Panc1 (cell line): ENCODE data around the gene NXPH4. TPM values are rescaled to one million over a fixed set of nuclear protein-coding genes. Genes with fewer than 3 reads are reported as not detected.
A peak's percentile ranks its signal among the peaks of the same experiment; 100 is the strongest.

ENCODE experiments used
- ATAC-seq: fragments of 200-7000 bp; cut with Tn5 transposase; 2 replicates; pipeline ENCODE4 v1.9.1; 2020; ENCODE audit warnings: mild to moderate bottlenecking, moderate library complexity
- BruUV-seq: library from RNA; stranded (reverse); fragments of 400-500 nt; replicated peaks from 2 replicates; lab custom pipeline; 2021; lab: Mats Ljungman, UMichigan
- CTCF ChIA-PET: fragments of 300-600 bp; sonication (Branson Sonifier 250); formaldehyde crosslinking; loops from one replicate; lab custom pipeline; 2022; ENCODE audit warnings: antibody characterized with exemption; lab: Charles Lee
- POLR2A ChIA-PET: fragments of 300-600 bp; sonication (Branson Sonifier 250); formaldehyde crosslinking; loops from one replicate; lab custom pipeline; 2022; ENCODE audit warnings: antibody characterized with exemption; lab: Charles Lee
- DNase-seq: peaks from one replicate; pipeline ENCODE4 v3.0.0-alpha.2; 2010; ENCODE audit warnings: low read depth, low spot score
- H3K27ac ChIP-seq: 2 replicates; pipeline ENCODE4 v1.5.1; 2011; ENCODE audit warnings: mild to moderate bottlenecking, low read length, inconsistent platforms
- H3K27me3 ChIP-seq: fragments of 200-500 bp; sonication (Bioruptor generic); 2 replicates; pipeline ENCODE4 v1.6.0; 2014; ENCODE audit warnings: low read length, inconsistent platforms; ENCODE audit not compliant: control insufficient read depth, insufficient read depth
- H3K36me3 ChIP-seq: fragments of 200-500 bp; sonication (Bioruptor generic); 2 replicates; pipeline ENCODE4 v1.5.1; 2014; ENCODE audit warnings: inconsistent platforms, mild to moderate bottlenecking, low read length, moderate library complexity; ENCODE audit not compliant: control insufficient read depth, insufficient read depth
- H3K4me1 ChIP-seq: 2 replicates; pipeline ENCODE4 v1.5.1; 2011; ENCODE audit warnings: inconsistent platforms, mild to moderate bottlenecking, low read length, moderate library complexity; ENCODE audit not compliant: control insufficient read depth, insufficient read depth
- H3K4me3 ChIP-seq, 2 experiments: 2 replicates each; pipeline ENCODE4 v1.5.1; 2011 to 2012; ENCODE audit warnings: low read depth in 2 of 2, low read length in 2 of 2, mild to moderate bottlenecking in 2 of 2, inconsistent platforms in 1 of 2, moderate library complexity in 1 of 2
- H3K9me3 ChIP-seq: fragments of 200-500 bp; sonication (Bioruptor generic); 2 replicates; pipeline ENCODE4 v1.5.1; 2014; ENCODE audit warnings: low read depth, mild to moderate bottlenecking, inconsistent platforms, low read length, moderate library complexity; ENCODE audit not compliant: control insufficient read depth, insufficient read depth
- POLR2AphosphoS5 ChIP-seq: IDR thresholded peaks from 2 replicates; pipeline ENCODE4 v1.6.1; 2012; ENCODE audit warnings: mild to moderate bottlenecking, low read depth, low read length, moderate library complexity
- SIN3A ChIP-seq: IDR thresholded peaks from 2 replicates; pipeline ENCODE4 v1.6.1; 2012; ENCODE audit warnings: low read depth, mild to moderate bottlenecking, low read length, moderate library complexity, borderline replicate concordance; ENCODE audit not compliant: insufficient read depth
- TCF7L2 ChIP-seq: IDR thresholded peaks from 2 replicates; pipeline ENCODE4 v1.6.1; 2011; ENCODE audit warnings: mild to moderate bottlenecking, low read depth, low read length, inconsistent platforms
- in situ Hi-C: cut with HindIII; loops from 2 replicates; pipeline ENCODE4 v1.10.0; 2016; ENCODE audit warnings: low sequenced_read_pairs, low pct_unique_long_range_greater_than_20kb
- intact Hi-C: fragments of 100-400 bp; cut with micrococcal nuclease; formaldehyde crosslinking; loops from one replicate; pipeline ENCODE4 v1.10.0; 2022; ENCODE audit not compliant: unreplicated experiment
- total RNA-seq: library from RNA; stranded (reverse); gene quantifications from one replicate; pipeline ENCODE4 v1.2.1, GENCODE V29; 2021; ENCODE audit not compliant: unreplicated experiment
- TF ChIP-seq, protein P1 (sequence below): fragments of 450-650 bp; IDR thresholded peaks from 2 replicates; pipeline ENCODE4 v1.5.1; 2017; ENCODE audit warnings: mild to moderate bottlenecking
- TF ChIP-seq, protein P2 (sequence below), 2 experiments: IDR thresholded peaks; 2 replicates each; pipeline ENCODE4 v1.6.1; 2011 to 2012; ENCODE audit warnings: low read depth in 2 of 2, control low read depth in 1 of 2, low read length in 1 of 2, mild to moderate bottlenecking in 1 of 2, moderate library complexity in 1 of 2; ENCODE audit not compliant: insufficient read depth in 1 of 2

Gene NXPH4
- total RNA-seq, 1 experiment from 2014 or later: 2.1 TPM

DNA sequence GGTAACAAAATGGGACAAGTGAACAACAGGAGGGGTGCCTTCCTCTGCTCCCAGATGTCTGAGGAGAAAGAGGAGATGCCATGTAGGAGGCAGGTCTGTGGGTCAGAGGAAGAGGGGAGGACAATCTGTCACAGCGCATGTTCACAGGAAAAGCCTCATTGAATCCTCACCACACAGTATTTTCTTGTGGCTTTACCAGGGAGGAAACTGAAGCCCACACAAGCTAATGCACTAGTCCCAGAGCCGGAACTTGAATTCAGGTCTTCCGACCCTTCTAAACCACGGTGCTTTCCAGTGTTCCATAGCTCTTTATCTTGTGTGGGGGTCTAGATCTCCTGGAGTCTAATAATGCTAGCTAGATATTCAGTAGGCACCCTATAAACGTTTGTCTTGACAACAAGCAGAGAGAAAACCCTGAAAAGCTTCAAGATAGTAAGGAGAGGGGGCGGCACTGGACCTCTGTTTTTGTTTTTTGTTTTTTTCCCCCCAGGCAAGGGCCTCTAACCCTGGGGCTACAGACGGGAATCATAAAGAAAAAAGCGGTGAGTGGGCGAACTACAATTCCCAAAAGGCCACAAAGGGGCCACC is 12.5 kb downstream of the NXPH4 start:
- Histone ChIP-seq H3K27ac (peak overlapping the region; percentile 96; the same call in 1 of the 2 replicates), H3K9me3 (no peaks in the 10 kb centered on the region), H3K36me3 (no peaks in the 10 kb centered on the region; the same call in none of the 2 replicates), H3K4me3 (peak overlapping the region; percentile 94 to 97), H3K4me1 (peaks cover 8% of the 10 kb centered on the region; the same call in 1 of the 2 replicates), H3K27me3 (no peaks in the 10 kb centered on the region)
- intact Hi-C loops: no loop called here
- ChIA-PET CTCF (interaction anchor here (0.7 to 2.3 kb wide), 5 partner anchors 10 to 102 kb away, joined by 3 to 17 read pairs (median 3); no protein-coding TSS in a partner anchor), POLR2A (no interaction called here)
- no TSS peak for BruUV-seq
- DNase-seq (no peak), ATAC-seq (peak; percentile 31)
- in situ Hi-C loops: no loop called here
- TF ChIP-seq POLR2AphosphoS5 (no peak), SIN3A (no peak), TCF7L2 (no peak)
- TF ChIP-seq, protein P1, sequence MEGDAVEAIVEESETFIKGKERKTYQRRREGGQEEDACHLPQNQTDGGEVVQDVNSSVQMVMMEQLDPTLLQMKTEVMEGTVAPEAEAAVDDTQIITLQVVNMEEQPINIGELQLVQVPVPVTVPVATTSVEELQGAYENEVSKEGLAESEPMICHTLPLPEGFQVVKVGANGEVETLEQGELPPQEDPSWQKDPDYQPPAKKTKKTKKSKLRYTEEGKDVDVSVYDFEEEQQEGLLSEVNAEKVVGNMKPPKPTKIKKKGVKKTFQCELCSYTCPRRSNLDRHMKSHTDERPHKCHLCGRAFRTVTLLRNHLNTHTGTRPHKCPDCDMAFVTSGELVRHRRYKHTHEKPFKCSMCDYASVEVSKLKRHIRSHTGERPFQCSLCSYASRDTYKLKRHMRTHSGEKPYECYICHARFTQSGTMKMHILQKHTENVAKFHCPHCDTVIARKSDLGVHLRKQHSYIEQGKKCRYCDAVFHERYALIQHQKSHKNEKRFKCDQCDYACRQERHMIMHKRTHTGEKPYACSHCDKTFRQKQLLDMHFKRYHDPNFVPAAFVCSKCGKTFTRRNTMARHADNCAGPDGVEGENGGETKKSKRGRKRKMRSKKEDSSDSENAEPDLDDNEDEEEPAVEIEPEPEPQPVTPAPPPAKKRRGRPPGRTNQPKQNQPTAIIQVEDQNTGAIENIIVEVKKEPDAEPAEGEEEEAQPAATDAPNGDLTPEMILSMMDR: no peak
- TF ChIP-seq, protein P2, sequence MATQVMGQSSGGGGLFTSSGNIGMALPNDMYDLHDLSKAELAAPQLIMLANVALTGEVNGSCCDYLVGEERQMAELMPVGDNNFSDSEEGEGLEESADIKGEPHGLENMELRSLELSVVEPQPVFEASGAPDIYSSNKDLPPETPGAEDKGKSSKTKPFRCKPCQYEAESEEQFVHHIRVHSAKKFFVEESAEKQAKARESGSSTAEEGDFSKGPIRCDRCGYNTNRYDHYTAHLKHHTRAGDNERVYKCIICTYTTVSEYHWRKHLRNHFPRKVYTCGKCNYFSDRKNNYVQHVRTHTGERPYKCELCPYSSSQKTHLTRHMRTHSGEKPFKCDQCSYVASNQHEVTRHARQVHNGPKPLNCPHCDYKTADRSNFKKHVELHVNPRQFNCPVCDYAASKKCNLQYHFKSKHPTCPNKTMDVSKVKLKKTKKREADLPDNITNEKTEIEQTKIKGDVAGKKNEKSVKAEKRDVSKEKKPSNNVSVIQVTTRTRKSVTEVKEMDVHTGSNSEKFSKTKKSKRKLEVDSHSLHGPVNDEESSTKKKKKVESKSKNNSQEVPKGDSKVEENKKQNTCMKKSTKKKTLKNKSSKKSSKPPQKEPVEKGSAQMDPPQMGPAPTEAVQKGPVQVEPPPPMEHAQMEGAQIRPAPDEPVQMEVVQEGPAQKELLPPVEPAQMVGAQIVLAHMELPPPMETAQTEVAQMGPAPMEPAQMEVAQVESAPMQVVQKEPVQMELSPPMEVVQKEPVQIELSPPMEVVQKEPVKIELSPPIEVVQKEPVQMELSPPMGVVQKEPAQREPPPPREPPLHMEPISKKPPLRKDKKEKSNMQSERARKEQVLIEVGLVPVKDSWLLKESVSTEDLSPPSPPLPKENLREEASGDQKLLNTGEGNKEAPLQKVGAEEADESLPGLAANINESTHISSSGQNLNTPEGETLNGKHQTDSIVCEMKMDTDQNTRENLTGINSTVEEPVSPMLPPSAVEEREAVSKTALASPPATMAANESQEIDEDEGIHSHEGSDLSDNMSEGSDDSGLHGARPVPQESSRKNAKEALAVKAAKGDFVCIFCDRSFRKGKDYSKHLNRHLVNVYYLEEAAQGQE (IDR thresholded peaks at IDR 0.05; ENCODE audit: insufficient read depth in 1 of 2, low read depth in 2 of 2, low read length in 1 of 2): no peak

DNA sequence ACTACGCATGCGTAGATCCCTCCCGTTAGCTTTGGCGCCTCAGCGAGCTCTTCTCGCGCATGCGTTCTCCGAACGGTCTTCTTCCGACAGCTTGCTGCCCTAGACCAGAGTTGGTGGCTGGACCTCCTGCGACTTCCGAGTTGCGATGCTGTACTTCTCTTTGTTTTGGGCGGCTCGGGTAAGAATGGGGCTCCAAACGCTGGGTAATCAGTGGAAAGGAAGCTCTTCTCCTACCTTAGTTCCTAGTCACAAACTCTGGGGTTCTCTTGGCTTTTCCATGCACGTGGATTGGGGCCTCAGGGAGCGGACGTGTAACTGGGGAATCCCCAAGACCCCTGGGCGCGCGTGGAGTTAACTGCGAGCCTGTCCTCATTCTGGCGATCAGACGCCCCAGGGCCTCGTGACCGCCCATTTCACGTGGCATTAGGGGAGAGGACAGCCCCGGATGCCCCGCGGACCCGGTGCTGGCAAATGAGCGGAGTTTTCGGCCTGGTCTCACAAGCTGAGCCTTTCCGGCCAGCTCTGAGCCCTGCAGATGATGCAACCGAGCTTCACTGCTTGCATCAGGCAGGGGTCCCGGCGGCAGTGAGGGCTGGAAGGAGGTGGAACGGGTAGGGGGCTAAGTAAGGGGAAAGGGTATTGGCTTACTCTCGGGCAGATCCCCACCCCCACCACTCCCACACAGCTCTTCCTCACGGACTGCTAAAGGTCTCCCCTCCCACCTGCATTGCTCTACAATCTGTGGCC is 13.2 kb downstream of the NXPH4 start, which contains the start of gene SHMT2:
TSS of gene SHMT2 (plus strand) at position 78 of the 747 bp plus-strand sequence. CDS start at position 146, 68 bp downstream.
- intact Hi-C loops (no loop called here), in situ Hi-C loops (no loop called here)
- TF ChIP-seq POLR2AphosphoS5: 0 out of 2 replicates have a peak, but pooled peaks have one; percentile 70
- TF ChIP-seq, protein P2 (IDR thresholded peaks at IDR 0.05; ENCODE audit: insufficient read depth in 1 of 2, low read depth in 2 of 2, low read length in 1 of 2): no peak
- 0 out of 2 replicates have a peak, but pooled peaks have one; percentile 66 for TF ChIP-seq SIN3A
- TF ChIP-seq, protein P1: no peak
- TF ChIP-seq TCF7L2: 0 out of 2 replicates have a peak, but pooled peaks have one; percentile 36
- peak within 1 kb of the TSS; percentile 94 to 97 for H3K4me3 ChIP-seq
- no peaks in the 10 kb centered on the region for H3K9me3 ChIP-seq
- CTCF ChIA-PET: interaction anchor here (0.7 to 2.3 kb wide), 5 partner anchors 9 to 103 kb away, joined by 3 to 17 read pairs (median 3); no protein-coding TSS in a partner anchor
- no peaks in the 10 kb centered on the region for H3K27me3 ChIP-seq
- ATAC-seq: peak; percentile 85
- peaks cover 8% of the 10 kb centered on the region; the same call in 1 of the 2 replicates for H3K4me1 ChIP-seq
- DNase-seq: peak; percentile 83
- POLR2A ChIA-PET: interaction anchor here (0.5 kb wide), 1 partner anchor 11 kb away, joined by 8 read pairs; no protein-coding TSS in a partner anchor
- BruUV-seq: TSS peak; percentile 74
- peak within 1 kb of the TSS; percentile 96 for H3K27ac ChIP-seq
- no peaks in the 10 kb centered on the region; the same call in none of the 2 replicates for H3K36me3 ChIP-seq
